Right ventricle myocardium superior (tissue), 1 donor: ENCODE data around the gene ADAMTS14. TPM values are rescaled to one million over a fixed set of nuclear protein-coding genes. Genes with fewer than 3 reads are reported as not detected.
A peak's percentile ranks its signal among the peaks of the same experiment; 100 is the strongest.

Experiments used
- ATAC-seq: fragments of 200-7000 bp; cut with Tn5 transposase; one replicate; pipeline ENCODE4 v1.9.1; 2020; ENCODE audit warnings: mild to moderate bottlenecking; ENCODE audit not compliant: poor library complexity
- DNase-seq: peaks from one replicate; pipeline ENCODE4 v3.0.0-alpha.2; 2020
- intact Hi-C: fragments of 100-400 bp; cut with DNase I; formaldehyde crosslinking; loops from one replicate; pipeline ENCODE4 v1.11.2; 2022
- total RNA-seq: library from RNA; stranded (reverse); fragmentation: NEBNext Ultra II Directional; extraction: Animal tissue kit (Norgen Biotek cat#: 25700); gene quantifications from one replicate; pipeline ENCODE4 v1.2.1, GENCODE V29; 2021
- donor health status: DM: no; HTN: yes; CAD: no; lungs with severe emphysema.

Gene ADAMTS14
- total RNA-seq, 1 donor from 2014 or later = 0.16 TPM

GRCh38 chr10:70738761-70739121 lies 66.4 kb downstream of the ADAMTS14 start:
- intact Hi-C loops = no loop called here
- ATAC-seq (no peak), DNase-seq (no peak)

- ATAC-seq (no peak), DNase-seq (peak; percentile 39)
- intact Hi-C loops = no loop called here
Observed at GRCh38 chr10:70740406-70741288, 68.3 kb downstream of the ADAMTS14 start.

DNA sequence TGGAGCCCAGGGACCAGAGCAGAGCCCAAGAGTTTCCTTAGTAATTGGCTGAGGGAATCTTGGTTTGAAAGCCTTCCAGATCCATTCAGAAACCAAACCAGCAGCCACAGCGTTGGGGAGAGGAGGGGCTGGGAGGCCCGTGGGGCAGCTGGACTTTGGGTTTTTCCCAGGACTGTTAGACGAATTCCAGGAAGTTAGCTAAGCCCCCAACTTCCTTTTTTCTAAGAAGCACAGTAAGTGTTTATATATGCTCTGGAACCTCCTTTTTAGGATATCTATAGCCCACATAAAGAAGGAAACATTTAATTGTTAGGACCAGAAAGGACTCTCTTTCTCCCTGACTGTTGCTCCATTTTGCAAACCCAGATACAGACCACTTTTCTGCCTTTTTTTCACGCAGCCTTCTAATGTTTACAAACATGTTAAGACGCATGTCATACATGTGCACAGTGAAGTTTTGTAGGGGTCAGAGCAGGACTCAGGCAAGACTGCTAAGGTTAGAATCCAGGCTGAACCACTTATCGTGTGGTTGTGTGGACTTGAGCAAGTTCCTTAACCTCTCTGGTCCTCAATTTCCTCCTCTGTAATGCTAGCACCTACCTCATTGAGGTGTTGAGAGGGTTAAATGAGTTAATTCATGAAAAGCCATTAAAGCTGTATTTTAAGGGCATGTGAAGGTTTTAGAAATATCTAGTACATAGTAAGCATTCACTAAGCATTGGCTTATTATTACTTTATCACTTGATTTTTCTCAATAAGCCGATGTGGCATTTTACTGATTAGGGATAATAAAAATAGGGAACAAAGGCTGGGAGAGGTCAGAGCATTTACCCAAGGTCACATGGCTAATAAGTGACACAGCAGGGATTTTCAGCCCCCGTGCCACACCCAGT lies 70.5 kb downstream of the ADAMTS14 start:
- DNase-seq (peak; percentile 58), ATAC-seq (peak; percentile 85)
- intact Hi-C loops = no loop called here

- DNase-seq = no peak
- no peak for ATAC-seq
- intact Hi-C loops = no loop called here
Observed at GRCh38 chr10:70743430-70743788, 71.1 kb downstream of the ADAMTS14 start.

DNA sequence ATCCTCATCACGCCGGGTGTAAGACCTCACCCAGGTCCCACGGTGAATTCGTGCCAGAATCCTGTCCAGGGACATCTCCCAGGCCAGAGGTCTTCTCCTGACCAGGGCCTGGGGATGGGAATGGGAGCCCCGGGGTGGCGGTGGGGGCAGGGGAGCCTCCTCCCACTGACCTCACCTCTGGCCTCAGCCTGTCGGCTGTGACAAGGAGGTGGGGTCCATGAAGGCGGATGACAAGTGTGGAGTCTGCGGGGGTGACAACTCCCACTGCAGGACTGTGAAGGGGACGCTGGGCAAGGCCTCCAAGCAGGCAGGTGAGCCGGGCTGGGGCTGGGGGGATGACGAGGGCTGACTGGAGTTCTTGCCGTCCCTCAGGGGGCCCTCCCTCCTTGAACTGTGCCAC lies 71.6 kb downstream of the ADAMTS14 start:
- intact Hi-C loops = no loop called here
- ATAC-seq (no peak), DNase-seq (peak; percentile 16)

DNA sequence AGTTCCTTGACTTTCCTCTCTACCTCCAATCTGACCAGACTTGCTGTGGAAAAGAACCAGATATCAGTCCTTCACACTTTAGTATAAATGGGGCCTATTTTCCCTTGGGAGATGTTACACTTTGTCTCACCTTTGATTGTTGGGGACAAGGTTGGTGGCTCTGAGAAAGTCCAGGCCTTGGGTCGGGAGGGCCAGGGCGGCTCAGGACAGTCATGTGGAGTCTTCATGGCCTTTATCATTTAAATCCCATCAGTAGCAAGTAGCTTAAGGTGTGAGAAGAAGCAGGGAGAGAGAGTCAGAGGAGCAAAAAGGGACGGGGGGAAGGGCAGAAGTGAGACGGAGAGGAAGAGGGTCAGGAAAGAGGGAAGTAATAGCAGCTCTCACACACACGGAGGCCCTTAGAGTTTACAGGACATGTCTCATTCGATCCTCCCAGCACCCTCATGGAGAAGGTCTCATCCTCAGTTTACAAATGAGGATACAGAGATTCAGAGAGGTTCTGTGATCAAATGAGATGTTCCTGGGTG lies 72.4 kb downstream of the ADAMTS14 start:
- ATAC-seq = no peak
- intact Hi-C loops = no loop called here
- DNase-seq = no peak

- intact Hi-C loops = no loop called here
- no peak for ATAC-seq
Observed at GRCh38 chr10:70745555-70745954, 73.2 kb downstream of the ADAMTS14 start.

GRCh38 chr10:70747192-70747965 lies 75.1 kb downstream of the ADAMTS14 start:
- DNase-seq (peak; percentile 44), ATAC-seq (no peak)
- intact Hi-C loops = no loop called here

More at GRCh38 chr10:70745555-70745954, 73.2 kb downstream of the ADAMTS14 start:
- no peak for DNase-seq

GRCh38 chr10:70748305-70748704 lies 76.0 kb downstream of the ADAMTS14 start:
- DNase-seq = peak; percentile 39
- no peak for ATAC-seq
- intact Hi-C loops = no loop called here

DNA sequence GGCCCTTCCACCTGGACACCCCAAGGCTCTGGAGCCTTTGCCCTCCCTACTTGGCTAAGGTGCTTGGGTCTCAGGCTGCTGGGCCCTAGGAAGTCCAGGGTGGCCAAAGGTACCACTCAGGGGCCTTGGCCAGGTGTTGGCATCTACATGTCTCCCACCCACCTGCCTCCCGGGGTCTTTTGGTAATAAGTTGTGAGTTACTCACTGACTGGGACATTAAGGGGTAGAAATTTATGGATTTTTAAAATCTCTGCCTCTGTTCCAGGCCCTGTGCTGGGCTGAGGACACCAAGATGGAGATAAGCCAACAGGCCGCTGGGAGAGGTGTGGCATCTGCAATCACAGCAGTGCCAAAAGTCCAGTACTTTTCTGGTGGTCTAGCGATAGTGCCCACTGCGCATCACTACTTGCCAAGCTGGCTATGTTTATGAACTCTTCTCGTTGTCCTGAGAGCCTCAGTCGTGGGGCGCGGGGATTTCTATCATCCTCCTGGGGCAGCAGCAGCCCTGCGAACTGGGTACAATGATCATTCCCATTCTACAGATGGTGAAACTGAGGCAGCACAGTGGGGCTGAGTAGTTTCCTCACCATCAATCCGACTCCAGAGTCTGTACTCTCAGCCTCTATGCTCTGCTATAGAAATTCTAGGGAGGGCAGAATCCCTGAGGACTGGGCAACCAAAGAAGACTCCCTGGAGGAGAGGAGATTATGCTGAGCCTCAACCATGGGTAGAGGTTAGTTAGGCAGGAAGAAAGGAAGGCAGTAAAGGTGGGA lies 76.7 kb downstream of the ADAMTS14 start:
- DNase-seq (no peak), ATAC-seq (no peak)
- intact Hi-C loops = no loop called here

DNA sequence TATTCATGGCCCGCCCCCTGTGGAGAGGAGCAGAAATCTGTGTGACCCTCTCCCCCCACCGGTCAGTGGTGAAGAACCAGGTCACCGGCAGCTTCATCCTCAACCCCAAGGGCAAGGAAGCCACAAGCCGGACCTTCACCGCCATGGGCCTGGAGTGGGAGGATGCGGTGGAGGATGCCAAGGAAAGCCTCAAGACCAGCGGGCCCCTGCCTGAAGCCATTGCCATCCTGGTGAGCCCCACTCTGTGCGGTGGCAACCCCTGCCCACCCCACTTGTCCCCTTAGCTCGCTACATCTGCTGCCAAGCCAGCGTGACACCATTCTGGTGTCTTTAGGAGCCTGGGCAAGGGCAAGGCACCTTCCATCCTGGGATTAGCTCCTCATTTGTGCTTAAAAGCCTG lies 77.5 kb downstream of the ADAMTS14 start:
- intact Hi-C loops = loop anchor here (10.0 kb wide), 1 partner anchor 285 kb away; no protein-coding TSS in a partner anchor
- DNase-seq (peak; percentile 39), ATAC-seq (no peak)

GRCh38 chr10:70750156-70750703 lies 77.9 kb downstream of the ADAMTS14 start:
- DNase-seq = peak; percentile 28
- no peak for ATAC-seq
- intact Hi-C loops = loop anchor here (10.0 kb wide), 1 partner anchor 285 kb away; no protein-coding TSS in a partner anchor

GRCh38 chr10:70751356-70751755 lies 79.0 kb downstream of the ADAMTS14 start:
- no peak for ATAC-seq
- intact Hi-C loops = loop anchor here (10.0 kb wide), 1 partner anchor 287 kb away; no protein-coding TSS in a partner anchor
- no peak for DNase-seq

- ATAC-seq = no peak
- DNase-seq = peak; percentile 33
- intact Hi-C loops = loop anchor here (2.0 to 10.0 kb wide), 2 partner anchors 61 to 287 kb away; no protein-coding TSS in a partner anchor
Observed at GRCh38 chr10:70751991-70752390, 79.7 kb downstream of the ADAMTS14 start.

DNA sequence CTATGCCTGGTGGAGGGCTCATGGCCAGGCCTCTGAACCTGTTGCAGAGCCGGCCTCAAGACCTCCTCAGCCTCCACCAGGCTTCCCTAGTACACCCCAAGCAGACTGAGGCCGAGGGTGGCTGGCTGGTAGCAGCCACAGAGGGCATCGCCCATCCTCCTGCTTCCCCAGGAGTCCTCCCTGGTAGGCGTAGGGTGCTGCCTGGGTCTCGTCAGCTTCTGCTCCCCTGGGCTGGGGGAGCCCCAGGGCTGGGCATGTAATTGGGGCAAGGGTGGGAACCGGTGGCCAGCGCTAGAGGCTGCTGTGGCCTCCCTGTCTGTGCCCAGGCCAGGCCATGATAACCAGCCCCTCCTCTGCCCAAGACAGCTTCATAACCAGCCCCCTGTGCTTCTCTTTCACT lies 80.3 kb downstream of the ADAMTS14 start:
- intact Hi-C loops = loop anchor here (2.0 to 10.0 kb wide), 2 partner anchors 62 to 288 kb away; no protein-coding TSS in a partner anchor

GRCh38 chr10:70753026-70753663 lies 80.8 kb downstream of the ADAMTS14 start:
- ATAC-seq (no peak), DNase-seq (no peak)
- intact Hi-C loops = loop anchor here (2.0 to 10.0 kb wide), 2 partner anchors 62 to 288 kb away; no protein-coding TSS in a partner anchor

More for the DNA sequence above, 80.3 kb downstream of the ADAMTS14 start:
- DNase-seq = peak; percentile 34
- ATAC-seq = no peak
